ENCODE data around the gene CORO2B.

CORO2B gene

GRCh38 chr15:68626739-68627138 is 47.9 kb downstream of the CORO2B start:
- no peak for DNase-seq (ENCODE audit: low read depth)
- TF ChIP-seq CTCF (IDR thresholded peaks at IDR 0.05; ENCODE audit: insufficient read depth, low read depth, low read length, missing control alignments), result no peak
- no peak overlapping the region for H3K4me3 ChIP-seq (ENCODE audit: low read depth, low read length)

- DNase-seq (ENCODE audit: low read depth), result no peak
- no peak for TF ChIP-seq CTCF (IDR thresholded peaks at IDR 0.05; ENCODE audit: insufficient read depth, low read depth, low read length, missing control alignments)
- no peak overlapping the region for H3K4me3 ChIP-seq (ENCODE audit: low read depth, low read length)
Measured at GRCh38 chr15:68627476-68627875, 48.7 kb downstream of the CORO2B start.

- no peak overlapping the region for H3K4me3 ChIP-seq (ENCODE audit: low read depth, low read length)
- no peak for TF ChIP-seq CTCF (IDR thresholded peaks at IDR 0.05; ENCODE audit: insufficient read depth, low read depth, low read length, missing control alignments)
- DNase-seq (ENCODE audit: low read depth), result no peak
Measured at GRCh38 chr15:68627995-68628394, 49.2 kb downstream of the CORO2B start.

GRCh38 chr15:68629519-68630210 is 50.9 kb downstream of the CORO2B start:
- H3K4me3 ChIP-seq (ENCODE audit: low read depth, low read length), result no peak overlapping the region
- no peak for TF ChIP-seq CTCF (IDR thresholded peaks at IDR 0.05; ENCODE audit: insufficient read depth, low read depth, low read length, missing control alignments)
- DNase-seq (ENCODE audit: low read depth), result no peak

GRCh38 chr15:68630211-68630555 is 51.4 kb downstream of the CORO2B start:
- no peak for TF ChIP-seq CTCF (IDR thresholded peaks at IDR 0.05; ENCODE audit: insufficient read depth, low read depth, low read length, missing control alignments)
- DNase-seq (ENCODE audit: low read depth), result no peak
- no peak overlapping the region for H3K4me3 ChIP-seq (ENCODE audit: low read depth, low read length)

GRCh38 chr15:68630836-68631235 is 52.0 kb downstream of the CORO2B start:
- TF ChIP-seq CTCF (IDR thresholded peaks at IDR 0.05; ENCODE audit: insufficient read depth, low read depth, low read length, missing control alignments), result no peak
- no peak for DNase-seq (ENCODE audit: low read depth)

GRCh38 chr15:68631601-68632051 is 52.8 kb downstream of the CORO2B start:
- H3K4me3 ChIP-seq (ENCODE audit: low read depth, low read length), result no peak overlapping the region
- no peak for DNase-seq (ENCODE audit: low read depth)
- TF ChIP-seq CTCF (IDR thresholded peaks at IDR 0.05; ENCODE audit: insufficient read depth, low read depth, low read length, missing control alignments), result no peak

More at GRCh38 chr15:68630836-68631235, 52.0 kb downstream of the CORO2B start:
- H3K4me3 ChIP-seq (ENCODE audit: low read depth, low read length), result no peak overlapping the region

Measured in GM12865 (cell line).